IPS-15b (cell line): ENCODE data around the gene BCL2A1.

ENCODE experiments used
- H3K27me3 ChIP-seq: one replicate; pipeline ENCODE4 v1.6.1; 2013; ENCODE audit warnings: low read length; ENCODE audit not compliant: control insufficient read depth, insufficient read depth
- H3K36me3 ChIP-seq: one replicate; pipeline ENCODE4 v1.6.1; 2013; ENCODE audit warnings: low read length; ENCODE audit not compliant: control insufficient read depth, insufficient read depth
- H3K4me1 ChIP-seq: one replicate; pipeline ENCODE4 v1.6.1; 2013; ENCODE audit warnings: mild to moderate bottlenecking, low read length; ENCODE audit not compliant: control insufficient read depth, insufficient read depth
- H3K4me3 ChIP-seq: one replicate; pipeline ENCODE4 v1.5.1; 2013; ENCODE audit warnings: low read depth, low read length
- H3K9ac ChIP-seq: one replicate; pipeline ENCODE4 v1.6.1; 2013; ENCODE audit warnings: low read depth, mild to moderate bottlenecking, low read length
- H3K9me3 ChIP-seq: one replicate; pipeline ENCODE4 v1.6.1; 2013; ENCODE audit warnings: mild to moderate bottlenecking, low read length; ENCODE audit not compliant: control insufficient read depth, insufficient read depth

BCL2A1 gene

DNA sequence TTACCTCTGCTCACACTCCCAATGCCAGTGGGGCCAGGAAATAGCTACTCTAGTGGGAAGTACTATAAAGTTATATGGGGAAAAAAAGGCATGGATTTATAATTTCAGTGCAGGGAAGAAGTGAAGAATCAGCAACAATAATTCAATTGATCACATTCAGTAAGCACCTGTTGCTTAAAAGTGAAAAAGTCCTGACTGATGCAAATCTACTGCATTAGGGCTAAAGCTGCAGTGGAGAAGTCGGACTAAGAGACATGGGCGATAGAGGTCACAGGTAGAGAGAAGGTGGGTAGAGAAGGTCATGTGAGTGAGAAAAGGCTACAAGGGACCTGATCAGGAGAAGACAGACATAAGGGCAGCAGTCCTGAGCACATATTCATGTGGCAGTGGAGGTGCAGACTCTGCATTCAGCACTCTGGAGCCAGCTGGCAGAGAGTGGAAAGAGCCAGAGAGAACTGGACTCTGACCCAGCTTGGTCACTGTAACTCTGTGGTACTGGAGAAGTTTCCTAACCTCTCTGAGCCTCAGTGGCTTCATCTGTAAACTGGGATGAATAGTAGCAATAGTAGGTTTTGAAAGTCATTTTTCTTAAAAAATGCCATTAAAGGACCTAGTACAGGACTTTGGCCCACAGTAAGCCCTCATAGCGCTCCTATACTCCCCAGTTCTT lies 17.6 kb upstream of the BCL2A1 start:
- no peaks in the 10 kb centered on the region for H3K9me3 ChIP-seq
- no peak overlapping the region for H3K4me3 ChIP-seq
- H3K9ac ChIP-seq, result no peak overlapping the region
- no peaks in the 10 kb centered on the region for H3K27me3 ChIP-seq
- H3K4me1 ChIP-seq, result no peaks in the 10 kb centered on the region
- no peaks in the 10 kb centered on the region for H3K36me3 ChIP-seq

DNA sequence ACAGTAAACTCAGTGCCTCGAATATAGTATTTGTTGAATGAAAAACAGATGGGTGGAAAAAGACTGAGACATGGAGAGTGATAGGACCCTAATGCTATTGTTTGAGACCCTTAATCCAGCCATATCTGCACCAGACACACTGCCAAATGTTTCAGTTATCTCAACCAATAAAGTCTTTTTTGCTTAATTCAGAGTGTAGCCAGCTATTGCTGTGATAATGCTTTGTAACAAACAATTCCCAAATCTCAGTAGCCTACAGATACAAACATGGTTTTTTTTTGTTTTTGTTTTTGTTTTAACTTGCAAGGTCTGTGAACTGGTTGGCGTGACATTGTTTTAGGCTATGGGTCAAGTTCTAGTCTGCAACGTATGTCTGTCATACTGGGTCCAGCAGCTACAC lies 17.0 kb upstream of the BCL2A1 start:
- H3K27me3 ChIP-seq, result no peaks in the 10 kb centered on the region
- H3K4me3 ChIP-seq, result no peak overlapping the region
- no peaks in the 10 kb centered on the region for H3K4me1 ChIP-seq
- H3K36me3 ChIP-seq, result no peaks in the 10 kb centered on the region
- no peak overlapping the region for H3K9ac ChIP-seq
- H3K9me3 ChIP-seq, result no peaks in the 10 kb centered on the region

DNA sequence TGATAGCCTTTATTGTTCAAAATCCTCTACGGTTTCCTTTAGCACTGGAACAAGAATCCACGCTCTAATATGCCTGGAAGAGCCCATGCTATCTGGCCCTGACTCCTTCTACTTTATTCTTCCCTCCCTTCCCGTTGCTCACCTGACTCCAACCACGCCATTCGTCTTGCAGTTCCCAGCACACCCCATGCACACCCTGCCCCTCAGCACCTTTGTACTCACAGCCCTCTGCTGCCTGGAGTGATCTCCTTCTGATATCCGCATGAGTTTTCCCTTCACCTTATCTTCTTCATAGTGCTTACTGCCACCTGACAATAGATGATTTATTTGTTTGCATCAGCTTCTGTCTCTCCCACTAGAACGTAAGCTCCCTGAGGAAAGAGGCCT lies 16.6 kb upstream of the BCL2A1 start:
- no peaks in the 10 kb centered on the region for H3K4me1 ChIP-seq
- H3K9ac ChIP-seq, result no peak overlapping the region
- no peaks in the 10 kb centered on the region for H3K27me3 ChIP-seq

DNA sequence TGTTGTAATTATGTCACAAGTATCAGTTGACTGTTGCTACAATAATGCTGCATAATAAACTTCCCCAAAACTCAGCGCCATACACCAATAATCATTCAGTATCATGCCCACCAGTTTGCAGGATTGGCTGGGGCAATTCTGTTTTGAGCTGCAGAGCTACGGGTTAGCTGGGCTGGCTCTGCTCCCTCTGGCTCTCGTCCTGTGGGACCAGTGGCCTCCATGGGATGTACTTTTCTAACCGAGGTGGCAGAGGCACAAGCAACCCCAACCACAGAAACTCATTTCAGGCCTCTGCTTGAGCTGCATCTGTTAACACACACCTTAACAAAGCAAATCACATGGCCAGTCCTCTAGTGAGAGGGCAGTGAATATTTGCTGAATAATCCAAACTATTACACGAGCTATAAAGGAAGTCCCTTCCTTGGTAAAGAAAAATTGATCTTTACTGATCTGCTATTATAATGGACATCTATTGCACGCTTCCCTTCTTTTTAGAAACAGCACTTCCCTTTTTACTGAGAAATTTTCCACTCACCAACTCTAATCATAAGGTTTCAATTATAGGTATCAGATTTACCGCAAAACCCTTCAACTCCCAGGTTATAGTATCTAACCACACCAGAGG lies 10.9 kb upstream of the BCL2A1 start:
- Histone ChIP-seq H3K36me3 (no peaks in the 10 kb centered on the region), H3K27me3 (no peaks in the 10 kb centered on the region), H3K4me3 (no peak overlapping the region), H3K9me3 (no peaks in the 10 kb centered on the region), H3K9ac (no peak overlapping the region), H3K4me1 (peaks cover 2% of the 10 kb centered on the region)

More for the DNA sequence above, 16.6 kb upstream of the BCL2A1 start:
- Histone ChIP-seq H3K36me3 (no peaks in the 10 kb centered on the region), H3K4me3 (no peak overlapping the region), H3K9me3 (no peaks in the 10 kb centered on the region)

DNA sequence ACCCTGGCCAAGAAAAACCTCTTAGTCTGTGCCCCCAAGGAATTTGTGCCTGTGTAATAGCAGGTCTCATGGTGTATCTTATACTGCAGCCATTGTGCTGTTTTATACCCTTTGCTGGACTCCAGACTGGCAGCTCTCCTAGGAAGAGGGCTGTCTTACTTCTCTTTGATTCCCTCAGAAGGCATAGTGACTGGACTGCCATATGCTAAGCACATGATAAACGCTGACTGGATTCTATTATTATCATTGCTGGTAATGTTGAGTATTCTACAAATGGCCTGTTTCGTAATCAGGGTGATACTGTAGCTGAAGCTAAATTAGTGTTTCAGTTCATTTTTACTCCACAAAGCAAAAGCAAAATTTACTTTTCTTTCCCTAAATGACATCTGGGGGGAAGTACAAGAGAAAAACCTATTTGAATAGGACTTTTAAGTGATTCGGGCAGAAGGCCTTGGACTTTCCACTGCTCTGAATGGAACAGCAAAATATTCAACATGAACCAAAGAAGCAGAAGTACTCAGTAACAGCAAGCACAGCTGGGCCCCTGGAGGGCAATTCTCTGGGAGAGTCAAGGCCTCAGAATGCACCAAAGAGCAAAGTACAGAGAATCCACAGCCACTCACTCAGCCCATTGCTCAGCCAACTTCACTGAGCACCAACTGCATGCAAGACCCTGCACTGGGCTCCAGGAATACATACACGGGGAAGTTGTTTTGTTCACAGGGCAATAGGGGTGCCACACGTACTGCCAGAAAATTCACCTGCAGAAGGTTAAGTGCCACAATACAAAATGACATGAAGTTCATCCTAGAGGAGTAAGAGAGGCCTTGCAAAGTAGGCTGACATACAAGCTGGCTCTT lies 7.9 kb upstream of the BCL2A1 start:
- H3K27me3 ChIP-seq, result no peaks in the 10 kb centered on the region
- H3K36me3 ChIP-seq, result no peaks in the 10 kb centered on the region
- H3K4me3 ChIP-seq, result no peak overlapping the region
- H3K4me1 ChIP-seq, result peaks cover 2% of the 10 kb centered on the region
- no peaks in the 10 kb centered on the region for H3K9me3 ChIP-seq
- no peak overlapping the region for H3K9ac ChIP-seq

DNA sequence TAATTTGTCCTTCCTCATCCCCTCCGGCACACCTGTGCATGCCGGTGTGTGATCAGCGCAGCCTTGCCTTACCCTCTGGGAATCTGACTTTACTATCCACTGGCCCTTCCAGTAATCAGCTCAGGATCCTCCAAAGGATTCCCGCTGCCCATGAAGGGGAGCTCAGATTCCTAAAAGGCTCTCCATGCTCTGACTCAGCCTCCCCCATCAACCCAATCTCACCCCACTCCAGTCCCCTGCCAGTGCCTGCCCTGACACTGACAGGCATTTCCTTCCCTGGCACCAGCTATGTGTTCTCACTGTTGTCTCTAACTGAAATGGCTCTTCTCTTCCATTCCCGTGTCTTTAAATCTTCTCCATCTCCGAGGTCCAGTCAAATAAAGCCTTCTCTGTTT lies 7.3 kb upstream of the BCL2A1 start:
- Histone ChIP-seq H3K4me1 (peaks cover 2% of the 10 kb centered on the region), H3K36me3 (no peaks in the 10 kb centered on the region), H3K27me3 (no peaks in the 10 kb centered on the region), H3K9me3 (no peaks in the 10 kb centered on the region), H3K9ac (no peak overlapping the region), H3K4me3 (no peak overlapping the region)

DNA sequence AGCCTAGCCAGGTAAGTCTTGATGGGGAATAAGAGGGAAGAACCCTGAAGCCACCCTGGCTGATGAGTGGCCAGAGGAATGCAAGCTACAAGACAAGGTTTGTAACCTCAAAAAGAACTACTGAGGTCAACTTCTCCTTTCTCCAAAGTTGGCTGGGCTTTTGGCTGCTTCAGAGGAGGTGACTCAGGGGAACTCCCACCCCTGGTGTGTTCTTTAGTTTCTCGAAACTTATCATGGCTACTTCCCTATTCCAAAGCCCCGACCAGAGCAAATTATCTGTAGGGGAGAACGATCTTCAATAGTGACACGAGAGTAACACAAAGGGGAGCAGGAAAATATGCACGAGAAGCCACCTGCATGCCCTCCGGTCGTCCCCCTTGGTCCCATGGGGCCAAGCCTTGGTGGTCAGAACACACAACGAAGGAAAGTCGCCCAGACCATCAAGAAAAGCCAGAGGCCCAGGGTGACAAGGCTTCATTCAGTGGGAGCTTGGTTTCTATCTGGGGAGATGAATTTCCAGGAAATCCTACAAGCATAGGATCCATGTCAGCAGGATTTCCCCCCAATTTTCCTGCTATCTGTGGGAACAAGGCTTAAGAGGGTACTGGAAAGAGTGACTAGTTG lies 6.5 kb upstream of the BCL2A1 start:
- H3K9ac ChIP-seq, result no peak overlapping the region
- peaks cover 2% of the 10 kb centered on the region for H3K4me1 ChIP-seq
- no peak overlapping the region for H3K4me3 ChIP-seq
- no peaks in the 10 kb centered on the region for H3K27me3 ChIP-seq
- no peaks in the 10 kb centered on the region for H3K36me3 ChIP-seq
- no peaks in the 10 kb centered on the region for H3K9me3 ChIP-seq

DNA sequence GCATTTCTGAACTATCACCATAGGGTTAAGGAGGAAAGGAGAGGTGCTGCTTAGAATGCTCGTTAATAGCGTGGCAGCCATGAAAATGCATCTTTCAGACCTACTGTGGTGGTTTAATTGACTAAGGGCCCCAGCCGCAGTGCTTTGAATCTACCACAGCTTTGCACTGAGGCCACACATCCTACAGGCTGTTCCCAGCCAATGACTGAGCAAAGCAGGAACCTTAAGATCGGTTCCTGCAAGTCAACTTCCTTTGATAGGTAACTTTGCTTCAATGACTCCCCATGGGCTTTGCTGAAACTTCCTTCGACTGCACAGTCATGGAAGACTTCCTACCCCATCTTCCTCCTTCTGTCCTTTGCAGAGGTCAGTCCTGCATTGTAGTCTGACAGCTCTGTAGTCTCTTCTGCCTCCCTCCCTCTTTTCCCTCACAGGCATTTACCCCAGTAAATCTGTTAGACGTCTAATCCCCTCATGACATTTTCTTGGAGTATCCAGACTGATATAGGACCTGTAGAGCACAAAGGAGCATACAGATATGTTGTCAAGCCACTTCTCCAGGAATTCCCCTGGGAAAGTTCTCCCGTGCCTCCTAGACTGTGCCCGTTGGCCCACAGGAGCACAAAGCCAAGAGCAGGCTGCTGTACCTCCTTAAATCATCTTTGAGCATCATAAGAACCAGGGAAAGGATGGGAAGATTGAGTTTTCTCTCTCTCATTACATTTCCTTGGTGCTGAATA lies 2.6 kb upstream of the BCL2A1 start:
- Histone ChIP-seq H3K36me3 (no peaks in the 10 kb centered on the region), H3K4me3 (no peak overlapping the region), H3K9ac (no peak overlapping the region), H3K9me3 (no peaks in the 10 kb centered on the region), H3K4me1 (peaks cover 2% of the 10 kb centered on the region), H3K27me3 (no peaks in the 10 kb centered on the region)

DNA sequence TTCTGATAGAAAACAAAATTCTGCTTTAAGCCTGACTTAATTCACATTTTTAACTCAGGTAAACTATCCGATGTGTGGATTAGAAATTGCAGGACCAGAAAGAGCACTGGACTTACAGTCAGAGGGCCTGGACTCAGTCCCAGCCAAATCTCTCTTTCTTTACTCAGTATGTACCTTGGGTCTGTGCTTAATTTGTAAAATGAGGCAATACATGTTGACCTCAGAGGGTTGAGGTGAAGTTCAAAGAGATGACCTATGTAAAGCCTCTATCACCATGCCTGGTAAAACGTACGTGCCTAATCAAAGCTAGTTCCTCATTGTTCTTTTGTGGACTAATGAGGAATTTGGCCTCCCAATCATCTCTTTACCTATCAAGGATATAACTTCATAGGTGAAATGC lies 1.9 kb upstream of the BCL2A1 start:
- Histone ChIP-seq H3K9me3 (no peaks in the 10 kb centered on the region), H3K36me3 (no peaks in the 10 kb centered on the region), H3K4me3 (no peak overlapping the region), H3K9ac (no peak overlapping the region), H3K4me1 (peaks cover 2% of the 10 kb centered on the region), H3K27me3 (no peaks in the 10 kb centered on the region)

DNA sequence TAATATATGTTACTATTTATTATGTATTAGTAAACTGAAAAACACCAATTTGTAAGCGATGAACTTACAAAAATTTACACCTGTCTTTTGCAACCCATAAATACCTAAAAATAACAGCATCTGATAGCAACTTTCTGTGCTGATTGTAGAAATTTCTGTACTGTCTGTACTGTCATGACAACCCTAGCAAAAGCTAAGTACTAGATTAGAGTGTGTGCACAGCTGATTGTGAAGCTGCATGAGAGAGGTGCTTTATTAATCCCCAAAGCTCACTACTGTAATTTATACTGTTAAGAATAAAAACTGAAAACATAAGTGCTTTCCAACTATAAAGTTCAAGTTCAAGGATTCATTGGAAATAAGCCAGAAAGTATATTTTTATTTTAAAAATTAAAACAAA lies 815 bp downstream of the BCL2A1 start:
- no peaks in the 10 kb centered on the region for H3K36me3 ChIP-seq
- H3K27me3 ChIP-seq, result no peaks in the 10 kb centered on the region
- H3K9ac ChIP-seq, result no peak overlapping the region
- no peak overlapping the region for H3K4me3 ChIP-seq
- H3K9me3 ChIP-seq, result no peaks in the 10 kb centered on the region
- H3K4me1 ChIP-seq, result no peaks in the 10 kb centered on the region

DNA sequence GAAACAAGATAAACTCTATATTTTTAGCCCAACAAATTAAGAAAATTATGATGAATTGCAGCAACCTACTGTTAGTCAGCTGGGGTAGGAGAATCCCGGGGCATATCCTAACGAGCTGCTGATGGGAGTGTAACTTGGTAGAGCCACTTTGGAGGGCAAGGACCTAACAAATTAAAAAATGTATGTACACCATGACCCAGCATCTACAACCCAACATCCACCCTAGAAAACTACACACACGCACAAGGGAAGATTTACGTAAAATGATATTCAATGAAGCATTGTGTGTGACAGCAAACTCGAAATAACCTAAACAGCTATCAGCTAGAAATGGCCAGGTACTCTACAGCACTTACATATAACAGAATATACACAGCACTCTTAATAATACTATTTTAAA lies 1.9 kb downstream of the BCL2A1 start:
- Histone ChIP-seq H3K4me3 (no peak overlapping the region), H3K27me3 (no peaks in the 10 kb centered on the region), H3K4me1 (no peaks in the 10 kb centered on the region), H3K9ac (no peak overlapping the region), H3K36me3 (no peaks in the 10 kb centered on the region), H3K9me3 (no peaks in the 10 kb centered on the region)
